ENCODE data around the gene DNAH3. TPM values are rescaled to one million over a fixed set of nuclear protein-coding genes. Genes with fewer than 3 reads are reported as not detected.

DNAH3 gene
- total RNA-seq, 1 donor from 2014 or later = not detected

DNA sequence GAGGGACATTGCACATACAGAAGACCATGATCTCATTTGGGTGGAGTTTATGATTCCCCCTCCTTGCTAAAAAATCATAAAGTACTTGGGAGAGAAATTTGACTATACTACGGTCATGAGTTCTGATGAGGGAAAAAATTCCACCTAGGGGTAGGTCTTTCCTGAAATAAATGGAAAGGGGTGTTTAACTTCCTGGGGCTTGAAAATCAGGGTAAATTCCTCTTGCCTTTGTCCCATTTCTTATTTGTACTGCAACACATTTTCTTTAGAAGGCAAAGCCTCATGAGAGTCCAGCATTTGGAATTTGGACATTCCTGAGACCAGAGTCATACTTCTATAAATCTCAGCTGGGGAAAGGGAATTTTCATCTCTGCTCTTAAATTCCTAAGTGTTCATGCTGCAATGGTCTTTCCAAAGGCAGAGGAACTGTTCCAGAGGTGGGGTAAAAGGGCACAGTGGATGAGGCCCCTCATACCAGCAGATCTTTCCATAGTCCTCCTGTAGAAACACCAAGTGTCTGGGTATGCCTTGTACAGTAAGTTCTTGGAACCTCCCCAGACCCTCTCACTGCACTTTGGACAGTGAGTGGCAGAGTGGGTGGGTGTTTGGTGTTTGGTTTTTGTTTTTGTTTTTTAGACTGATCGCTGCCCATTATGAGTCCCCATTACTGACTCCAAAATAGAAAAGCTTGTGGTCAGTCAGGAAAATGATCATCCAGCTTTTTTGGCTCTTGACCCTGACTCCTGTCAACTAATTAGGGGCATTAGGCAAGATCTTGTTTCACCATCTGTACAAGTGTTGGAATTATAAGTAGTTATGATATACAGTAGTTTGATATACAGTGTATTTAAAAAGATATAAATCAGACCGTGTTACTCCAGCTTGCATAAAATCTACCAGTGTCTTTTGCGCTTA, 244.0 kb downstream of the DNAH3 start:
- Mint-ChIP-seq H3K9me3 (ENCODE audit: unreplicated experiment) (no peaks in the 10 kb centered on the region), H3K27me3 (ENCODE audit: unreplicated experiment) (no peaks in the 10 kb centered on the region), H3K4me1 (ENCODE audit: unreplicated experiment) (peaks cover 86% of the 10 kb centered on the region), H3K27ac (ENCODE audit: unreplicated experiment) (peak overlapping the region; percentile 99), H3K4me3 (ENCODE audit: unreplicated experiment) (peak overlapping the region; percentile 16), H3K36me3 (ENCODE audit: unreplicated experiment) (peaks cover 3% of the 10 kb centered on the region)
- DNase-seq (ENCODE audit: extremely low spot score, unreplicated experiment) = no peak
- TF ChIP-seq, protein P1, sequence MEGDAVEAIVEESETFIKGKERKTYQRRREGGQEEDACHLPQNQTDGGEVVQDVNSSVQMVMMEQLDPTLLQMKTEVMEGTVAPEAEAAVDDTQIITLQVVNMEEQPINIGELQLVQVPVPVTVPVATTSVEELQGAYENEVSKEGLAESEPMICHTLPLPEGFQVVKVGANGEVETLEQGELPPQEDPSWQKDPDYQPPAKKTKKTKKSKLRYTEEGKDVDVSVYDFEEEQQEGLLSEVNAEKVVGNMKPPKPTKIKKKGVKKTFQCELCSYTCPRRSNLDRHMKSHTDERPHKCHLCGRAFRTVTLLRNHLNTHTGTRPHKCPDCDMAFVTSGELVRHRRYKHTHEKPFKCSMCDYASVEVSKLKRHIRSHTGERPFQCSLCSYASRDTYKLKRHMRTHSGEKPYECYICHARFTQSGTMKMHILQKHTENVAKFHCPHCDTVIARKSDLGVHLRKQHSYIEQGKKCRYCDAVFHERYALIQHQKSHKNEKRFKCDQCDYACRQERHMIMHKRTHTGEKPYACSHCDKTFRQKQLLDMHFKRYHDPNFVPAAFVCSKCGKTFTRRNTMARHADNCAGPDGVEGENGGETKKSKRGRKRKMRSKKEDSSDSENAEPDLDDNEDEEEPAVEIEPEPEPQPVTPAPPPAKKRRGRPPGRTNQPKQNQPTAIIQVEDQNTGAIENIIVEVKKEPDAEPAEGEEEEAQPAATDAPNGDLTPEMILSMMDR (IDR thresholded peaks at IDR 0.05) = no peak

DNA sequence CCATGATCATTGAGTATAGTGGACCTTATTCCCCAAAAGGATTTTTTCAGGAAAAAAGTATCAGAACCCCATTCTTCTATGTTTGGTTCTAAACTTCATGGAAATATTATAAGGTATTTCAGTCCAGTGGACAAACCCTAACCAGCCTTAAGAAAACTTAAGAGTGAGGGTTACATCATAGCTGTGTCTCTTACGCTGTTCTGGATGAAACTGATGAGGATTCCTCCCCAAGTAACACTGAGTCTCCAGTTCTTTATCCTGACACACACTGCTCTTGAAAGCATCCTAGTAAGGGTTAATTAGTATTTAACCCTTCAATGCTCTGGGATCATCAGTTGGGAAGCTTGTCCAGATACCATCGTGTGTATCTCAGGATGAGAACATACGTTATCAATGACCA, 245.1 kb downstream of the DNAH3 start:
- Mint-ChIP-seq H3K4me1 (ENCODE audit: unreplicated experiment) (peaks cover 81% of the 10 kb centered on the region), H3K27ac (ENCODE audit: unreplicated experiment) (peak overlapping the region; percentile 99), H3K4me3 (ENCODE audit: unreplicated experiment) (peak overlapping the region; percentile 16), H3K9me3 (ENCODE audit: unreplicated experiment) (no peaks in the 10 kb centered on the region), H3K27me3 (ENCODE audit: unreplicated experiment) (no peaks in the 10 kb centered on the region), H3K36me3 (ENCODE audit: unreplicated experiment) (peaks cover 3% of the 10 kb centered on the region)
- no peak for DNase-seq (ENCODE audit: extremely low spot score, unreplicated experiment)
- TF ChIP-seq, protein P1 (IDR thresholded peaks at IDR 0.05) = no peak

DNA sequence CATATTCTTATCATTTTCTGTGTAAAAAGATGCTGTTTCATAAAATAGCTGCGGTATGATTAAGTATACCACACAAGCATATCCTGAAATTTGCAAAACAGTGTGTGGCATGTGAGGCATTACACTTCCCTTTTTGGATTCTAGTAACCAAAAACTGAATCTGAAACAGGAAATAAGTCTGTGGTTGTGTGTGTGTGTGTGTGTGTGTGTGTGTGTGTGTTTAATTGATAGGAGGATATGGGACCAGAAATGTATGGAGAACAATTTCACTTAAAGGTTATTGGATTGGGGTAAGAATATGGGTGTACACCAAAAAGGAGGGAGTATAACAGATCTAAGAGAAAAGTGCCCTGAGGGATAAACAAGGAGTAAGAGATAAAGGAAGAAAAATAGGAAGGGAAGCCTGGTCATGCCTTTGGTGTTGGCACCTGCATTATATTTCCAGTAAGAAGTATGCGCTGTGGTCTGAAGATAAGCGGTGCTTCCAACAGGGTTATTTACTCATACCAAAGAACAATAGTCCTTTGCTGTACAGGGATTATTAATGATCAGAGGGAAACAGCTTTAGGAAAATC, 246.1 kb downstream of the DNAH3 start:
- H3K36me3 Mint-ChIP-seq (ENCODE audit: unreplicated experiment) = peaks cover 3% of the 10 kb centered on the region
- no peak overlapping the region for H3K4me3 Mint-ChIP-seq (ENCODE audit: unreplicated experiment)
- no peak for DNase-seq (ENCODE audit: extremely low spot score, unreplicated experiment)
- TF ChIP-seq, protein P1 (IDR thresholded peaks at IDR 0.05) = no peak
- peaks cover 74% of the 10 kb centered on the region for H3K4me1 Mint-ChIP-seq (ENCODE audit: unreplicated experiment)
- peak overlapping the region; percentile 99 for H3K27ac Mint-ChIP-seq (ENCODE audit: unreplicated experiment)
- H3K9me3 Mint-ChIP-seq (ENCODE audit: unreplicated experiment) = no peaks in the 10 kb centered on the region
- no peaks in the 10 kb centered on the region for H3K27me3 Mint-ChIP-seq (ENCODE audit: unreplicated experiment)

DNA sequence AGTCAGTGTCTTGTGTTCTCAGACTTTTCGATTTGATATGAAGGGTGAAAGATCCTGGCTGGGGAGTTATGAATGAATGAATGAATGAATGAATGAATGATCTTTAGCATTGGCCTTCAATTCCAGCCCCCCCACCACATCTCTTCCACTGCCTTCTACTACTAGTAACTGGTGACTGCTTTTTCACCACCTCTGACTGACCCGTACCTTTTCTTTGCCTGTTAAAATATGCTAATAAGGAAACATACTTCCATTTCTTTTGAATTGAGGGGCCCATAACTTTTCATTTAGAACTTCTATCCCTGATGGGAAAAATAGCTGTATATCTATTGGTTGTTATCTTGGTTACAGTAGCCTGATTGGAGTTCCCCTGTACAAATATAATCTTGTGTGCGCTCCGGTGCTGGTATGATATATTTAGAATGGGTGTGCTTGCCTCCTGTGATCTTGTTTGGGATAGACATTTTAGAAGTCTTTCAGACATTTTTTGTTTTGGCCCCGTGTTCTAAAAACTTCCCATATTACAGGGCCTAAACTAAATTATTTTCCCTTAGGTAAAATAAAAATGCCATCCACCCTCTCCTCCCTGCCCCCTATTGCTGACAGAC, 246.6 kb downstream of the DNAH3 start:
- TF ChIP-seq, protein P1 (IDR thresholded peaks at IDR 0.05) = no peak
- Mint-ChIP-seq H3K4me1 (ENCODE audit: unreplicated experiment) (peaks cover 77% of the 10 kb centered on the region), H3K27me3 (ENCODE audit: unreplicated experiment) (no peaks in the 10 kb centered on the region), H3K27ac (ENCODE audit: unreplicated experiment) (peak overlapping the region; percentile 99), H3K36me3 (ENCODE audit: unreplicated experiment) (peaks cover 3% of the 10 kb centered on the region), H3K9me3 (ENCODE audit: unreplicated experiment) (no peaks in the 10 kb centered on the region), H3K4me3 (ENCODE audit: unreplicated experiment) (no peak overlapping the region)
- no peak for DNase-seq (ENCODE audit: extremely low spot score, unreplicated experiment)
